Motor neuron (in vitro differentiated cells): ENCODE measurements around the gene CAMK1G. TPM values are rescaled to one million over a fixed set of nuclear protein-coding genes. Genes with fewer than 3 reads are reported as not detected.
A peak's percentile ranks its signal among the peaks of the same experiment; 100 is the strongest.

Experiments
- ATAC-seq, 8 experiments: fragments of 200-7000 bp; cut with Tn5 transposase; replicated peaks in 6 of 8; 2 replicates each; pipeline ENCODE4 v1.8.0; 2021; ENCODE audit warnings: mild to moderate bottlenecking in 8 of 8, moderate library complexity in 8 of 8
- H3K27ac ChIP-seq, 2 donors: fragments of 250-450 bp; sonication (Bioruptor Pico); 2 replicates each; pipeline ENCODE4 v1.9.0; 2021; ENCODE audit warnings: antibody characterized with exemption in 2 of 2, mild to moderate bottlenecking in 2 of 2, moderate library complexity in 1 of 2
- H3K4me1 ChIP-seq, 2 donors: fragments of 250-450 bp; sonication (Bioruptor Pico); replicated peaks in 1 of 2; 2 replicates each; pipeline ENCODE4 v1.6.1; 2021; ENCODE audit warnings: antibody characterized with exemption in 2 of 2, mild to moderate bottlenecking in 2 of 2, moderate library complexity in 1 of 2
- H3K4me3 ChIP-seq, 5 donors: fragments of 250-450 bp; sonication (Bioruptor Pico); 2 replicates each; pipeline ENCODE4 v1.9.0; 2021; ENCODE audit warnings: antibody characterized with exemption in 5 of 5, mild to moderate bottlenecking in 5 of 5, moderate library complexity in 4 of 5
- WGBS, 10 experiments: fragments of 450-650 bp; shearing (Covaris generic); methylation state at CpG; one replicate each; pipeline ENCODE4 v1.0.0; 2022; 5-methylcytosine and 5-hydroxymethylcytosine counted together
- in situ Hi-C, 9 experiments: fragments of 400-800 bp; cut with MboI; loops; one replicate each; pipeline ENCODE4 v1.15.0; 2021; ENCODE audit warnings: low sequenced_read_pairs in 9 of 9, low pct_unique_long_range_greater_than_20kb in 2 of 9; ENCODE audit not compliant: unreplicated experiment in 9 of 9
- total RNA-seq, 8 experiments: library from RNA; unstranded; fragments of 300-600 nt; gene quantifications; 2 replicates each; pipeline versions ENCODE4 v1.2.3 to v1.2.4, GENCODE V29; 2022

CAMK1G gene
- total RNA-seq, 8 experiments from 2014 or later: 0.21 to 7.0 (median 4.3) TPM; not detected in 2

DNA sequence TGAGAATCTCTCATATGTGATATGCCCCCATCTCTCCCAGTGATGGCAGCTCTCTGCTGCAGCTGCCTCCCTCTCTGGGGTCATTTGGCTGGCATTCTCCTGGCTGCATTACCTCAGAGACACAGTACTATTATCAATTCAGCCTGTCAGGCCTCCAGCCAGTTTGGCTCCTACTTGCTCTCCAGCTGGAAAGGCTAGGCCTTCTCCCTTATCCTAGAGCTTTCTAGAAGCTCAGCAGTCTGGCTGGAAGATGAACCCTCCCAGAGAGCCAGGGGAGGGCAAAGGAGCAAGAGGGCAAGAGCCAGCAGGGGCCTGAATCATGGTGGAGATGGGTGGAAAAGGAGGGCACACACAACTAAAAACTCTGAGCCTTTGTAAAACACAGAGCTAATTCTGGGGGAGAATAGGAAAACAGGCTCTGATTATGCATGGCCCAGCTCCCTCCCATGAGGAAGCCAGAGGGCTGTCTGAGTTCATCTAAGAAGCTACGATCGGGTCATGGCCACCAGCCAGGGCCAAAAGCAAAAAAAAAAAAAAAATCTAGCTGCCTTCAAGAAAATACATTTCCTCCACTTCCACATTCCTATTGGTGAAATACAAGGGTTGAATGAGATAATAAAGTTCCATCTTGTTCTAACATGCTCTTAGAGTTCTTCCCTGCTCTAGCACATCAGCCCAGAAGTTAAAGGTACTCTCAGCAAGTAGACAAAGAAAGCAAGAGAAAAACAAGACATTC lies 59.9 kb downstream of the CAMK1G start:
- WGBS, 10 experiments: 0 to 88% (median 80%) methylated on average over 1 to 2 of the region's 2 CpGs; no CpG with 5 or more reads in 4 of the 10 experiments
- ATAC-seq: peak; percentile 38 to 68 (median 53)
- Histone ChIP-seq H3K27ac (peak overlapping the region; percentile 22 to 34), H3K4me3 (no peak overlapping the region), H3K4me1 (peaks cover 35 to 41% of the 10 kb centered on the region in 2 donors)
- in situ Hi-C loops: no loop called here

- WGBS, 10 experiments: 81 to 97% (median 91%) methylated on average over 3 to 16 of the region's 16 CpGs; no CpG with 5 or more reads in 1 of the 10 experiments
- Histone ChIP-seq H3K4me1 (peaks cover 36 to 41% of the 10 kb centered on the region in 2 donors), H3K27ac (no peak overlapping the region), H3K4me3 (no peak overlapping the region)
- peak in 1 of 8 experiments; percentile 13 for ATAC-seq
- in situ Hi-C loops: no loop called here
Observed at GRCh38 chr1:209645574-209646452, 62.3 kb downstream of the CAMK1G start.

DNA sequence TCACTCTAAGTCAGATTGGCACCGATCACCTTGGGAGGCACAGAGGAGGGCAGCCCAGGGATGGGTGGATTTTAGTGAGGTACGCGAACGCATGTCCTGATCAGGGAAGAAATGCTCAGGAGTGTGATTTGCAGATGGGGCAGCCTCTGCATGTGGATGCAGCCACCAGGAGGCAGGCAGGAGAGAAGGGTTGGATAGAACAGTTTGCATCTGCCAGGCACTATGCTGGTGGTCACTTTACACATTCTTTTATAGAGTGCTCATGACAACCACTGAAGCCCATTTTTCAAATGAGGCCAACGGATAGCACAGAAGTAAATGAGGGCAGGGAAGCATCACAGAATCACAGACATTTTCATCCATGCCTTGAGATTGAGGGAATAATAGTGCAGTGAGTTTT lies 63.0 kb downstream of the CAMK1G start:
- no peak overlapping the region for H3K27ac ChIP-seq
- H3K4me3 ChIP-seq: no peak overlapping the region
- peak in 1 of 8 experiments; percentile 57 for ATAC-seq
- 20 to 100% (median 80%) methylated on average over 1 to 5 of the region's 5 CpGs for WGBS, 10 experiments
- in situ Hi-C loops: no loop called here
- peaks cover 36 to 41% of the 10 kb centered on the region in 2 donors for H3K4me1 ChIP-seq

- WGBS, 10 experiments: 38 to 92% (median 60%) methylated on average over 2 to 4 of the region's 4 CpGs; no CpG with 5 or more reads in 4 of the 10 experiments
- peak in 5 of 8 experiments; percentile 81 to 92 (median 90) for ATAC-seq
- Histone ChIP-seq H3K4me1 (peaks cover 36 to 41% of the 10 kb centered on the region in 2 donors), H3K27ac (no peak overlapping the region), H3K4me3 (no peak overlapping the region)
- in situ Hi-C loops: no loop called here
Observed at GRCh38 chr1:209647156-209647555, 63.6 kb downstream of the CAMK1G start.

DNA sequence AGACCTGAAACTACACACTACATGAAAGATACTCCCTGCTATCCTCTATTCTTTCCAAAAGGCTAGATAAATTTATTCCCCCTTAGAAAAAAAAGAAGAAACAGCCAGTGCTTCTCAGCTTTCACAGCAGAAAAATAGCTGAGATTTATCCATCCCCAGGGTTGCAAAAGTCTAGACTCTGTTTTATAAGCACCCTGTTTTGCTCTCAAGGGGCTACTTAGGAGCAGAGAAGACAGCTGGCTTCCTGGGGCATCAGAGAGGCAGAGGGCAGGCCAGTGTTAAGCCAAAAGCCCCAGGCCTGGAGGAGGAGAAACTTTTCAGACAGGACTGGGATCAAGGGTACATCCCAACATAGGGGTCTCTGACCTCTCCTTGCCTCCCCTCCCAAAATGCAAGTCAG lies 64.8 kb downstream of the CAMK1G start:
- ATAC-seq: no peak
- H3K4me3 ChIP-seq: no peak overlapping the region
- H3K4me1 ChIP-seq: peaks cover 34 to 37% of the 10 kb centered on the region in 2 donors
- in situ Hi-C loops: no loop called here
- H3K27ac ChIP-seq: no peak overlapping the region

DNA sequence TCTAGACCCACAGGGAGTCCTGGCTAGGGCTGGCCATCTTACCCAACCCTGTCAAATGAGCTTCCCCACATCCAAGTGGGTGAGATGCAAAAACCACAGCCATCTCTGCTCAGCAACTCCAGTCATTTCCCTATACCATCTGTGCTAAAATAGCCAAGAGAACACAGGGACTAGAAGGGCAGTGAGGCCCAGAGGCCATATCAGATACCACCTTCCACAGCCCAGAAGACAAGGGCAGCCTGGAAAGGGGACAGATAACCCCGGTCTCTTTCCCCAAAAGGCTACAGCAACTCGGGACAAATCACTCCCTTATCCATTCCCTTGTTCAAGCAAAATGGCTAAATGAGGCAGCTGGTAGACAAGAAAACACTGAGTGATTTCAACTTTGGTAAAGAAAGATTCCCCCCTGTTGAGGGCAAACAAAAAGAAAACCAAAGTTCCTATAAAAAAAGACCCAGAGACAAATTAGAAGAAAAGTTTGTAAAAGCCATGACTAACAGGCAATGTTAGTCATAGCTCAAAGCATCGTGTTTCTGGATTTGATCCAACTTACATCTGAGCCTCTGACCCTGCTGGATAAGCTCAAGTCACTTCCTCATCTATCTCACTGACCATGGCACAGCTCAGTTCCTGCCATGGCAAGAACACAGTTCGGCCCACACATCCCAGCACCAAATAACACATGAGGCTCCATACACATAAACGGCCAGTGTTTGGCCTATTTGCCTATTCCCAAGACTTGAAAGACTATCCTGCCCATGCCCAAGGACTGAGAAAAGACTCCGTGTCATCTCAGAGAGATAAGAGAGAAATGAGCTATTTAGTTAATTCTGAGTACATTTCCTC lies 65.6 kb downstream of the CAMK1G start:
- Histone ChIP-seq H3K27ac (no peak overlapping the region), H3K4me3 (no peak overlapping the region), H3K4me1 (peaks cover 28 to 30% of the 10 kb centered on the region in 2 donors)
- ATAC-seq: peak in 3 of 8 experiments; percentile 19 to 52 (median 52)
- 10 to 95% (median 61%) methylated on average over 1 to 6 of the region's 6 CpGs; no CpG with 5 or more reads in 1 of the 10 experiments for WGBS, 10 experiments
- in situ Hi-C loops: no loop called here

GRCh38 chr1:209650454-209650853 lies 66.9 kb downstream of the CAMK1G start:
- no peak overlapping the region for H3K27ac ChIP-seq
- in situ Hi-C loops: no loop called here
- peaks cover 28 to 30% of the 10 kb centered on the region in 2 donors for H3K4me1 ChIP-seq
- no peak overlapping the region for H3K4me3 ChIP-seq
- 83 to 100% (median 88%) methylated on average over 1 of the region's 1 CpG; no CpG with 5 or more reads in 7 of the 10 experiments for WGBS, 10 experiments
- no peak for ATAC-seq

DNA sequence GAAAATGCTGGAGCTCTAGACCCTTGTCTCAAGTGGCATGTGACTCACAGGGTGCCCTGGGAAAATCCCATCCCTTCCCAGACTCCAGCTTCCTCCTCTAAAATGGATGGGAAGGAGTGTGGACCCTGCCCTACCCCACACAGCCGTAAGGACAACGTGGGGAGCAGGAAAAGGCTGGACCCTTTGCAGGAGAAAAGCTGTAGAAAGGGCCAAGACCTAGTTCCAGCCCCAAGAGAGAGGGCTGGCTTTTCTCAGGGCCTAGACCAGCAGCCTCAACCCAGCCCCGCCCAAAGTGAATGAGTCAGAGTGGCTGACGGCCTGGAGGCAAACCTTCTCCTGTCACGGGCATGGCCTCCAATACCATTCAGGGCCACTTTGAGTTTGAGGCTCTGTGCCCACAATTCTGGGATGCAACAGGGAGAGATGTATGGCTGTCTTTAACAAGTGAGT lies 67.6 kb downstream of the CAMK1G start:
- H3K4me3 ChIP-seq: no peak overlapping the region
- H3K27ac ChIP-seq: no peak overlapping the region
- in situ Hi-C loops: no loop called here
- H3K4me1 ChIP-seq: peaks cover 22 to 23% of the 10 kb centered on the region in 2 donors
- WGBS, 10 experiments: 0 to 84% (median 78%) methylated on average over 1 to 5 of the region's 5 CpGs; no CpG with 5 or more reads in 4 of the 10 experiments
- ATAC-seq: peak in 6 of 8 experiments; percentile 27 to 94 (median 73)

GRCh38 chr1:209652121-209652735 lies 68.7 kb downstream of the CAMK1G start, which contains the start of gene LAMB3:
Gene LAMB3 (minus strand): TSS chr1:209652425. CDS start chr1:209650944, 1,481 bp downstream.
- ATAC-seq: peak in 3 of 8 experiments; percentile 11 to 70 (median 58)
- in situ Hi-C loops: no loop called here
- Histone ChIP-seq H3K4me3 (no peak within 1 kb of the TSS), H3K4me1 (peaks cover 15 to 16% of the 10 kb centered on the region in 2 donors), H3K27ac (no peak within 1 kb of the TSS)
- 64 to 100% (median 86%) methylated on average over 1 to 8 of the region's 14 CpGs; no CpG with 5 or more reads in 3 of the 10 experiments for WGBS, 10 experiments

GRCh38 chr1:209652873-209653401 lies 69.4 kb downstream of the CAMK1G start:
- 63 to 100% (median 85%) methylated on average over 1 to 3 of the region's 3 CpGs; no CpG with 5 or more reads in 5 of the 10 experiments for WGBS, 10 experiments
- peaks cover 12 to 15% of the 10 kb centered on the region in 2 donors for H3K4me1 ChIP-seq
- peak in 1 of 8 experiments; percentile 18 for ATAC-seq
- H3K4me3 ChIP-seq: no peak overlapping the region
- in situ Hi-C loops: no loop called here
- H3K27ac ChIP-seq: no peak overlapping the region

- in situ Hi-C loops: no loop called here
- no peak for ATAC-seq
- 72 to 100% (median 87%) methylated on average over 1 to 6 of the region's 7 CpGs; no CpG with 5 or more reads in 1 of the 10 experiments for WGBS, 10 experiments
- Histone ChIP-seq H3K4me3 (no peak overlapping the region), H3K4me1 (peaks cover 13 to 20% of the 10 kb centered on the region in 2 donors), H3K27ac (no peak overlapping the region)
Observed at GRCh38 chr1:209653915-209654351, 70.4 kb downstream of the CAMK1G start.
